ENCODE data around the gene RMDN2. TPM values are rescaled to one million over a fixed set of nuclear protein-coding genes. Genes with fewer than 3 reads are reported as not detected.
"Not testable (repeated sequence)": the region's sequence is repeated elsewhere in the genome, so short reads cannot be mapped to it uniquely, and the experiment has no call there.

RMDN2 gene
- total and polyA plus RNA-seq, 8 donors, result 2.4 to 6.6 (median 3.7) TPM

GRCh38 chr2:38013158-38013752 is 88.2 kb downstream of the RMDN2 start:
- 63 to 66% methylated on average over 3 of the region's 3 CpGs for WGBS, 2 donors
- Histone ChIP-seq H3K27me3 (no peaks in the 10 kb centered on the region), H3K4me1 (no peaks in the 10 kb centered on the region), H3K4me3 (no peak overlapping the region), H3K36me3 (no peaks in the 10 kb centered on the region), H3K9me3 (no peaks in the 10 kb centered on the region), H3K27ac (no peak overlapping the region)
- no peak for TF ChIP-seq CTCF (IDR thresholded peaks at IDR 0.05)
- FAIRE-seq (no peak), ATAC-seq (no peak), DNase-seq (no peak)
- intact Hi-C loops (cut with DNase I), result no loop called here

- no peak overlapping the region for H3K4me3 ChIP-seq
- no peaks in the 10 kb centered on the region for H3K36me3 ChIP-seq
- H3K27ac ChIP-seq, result no peak overlapping the region
- no peak for DNase-seq
- ATAC-seq, result peak in 1 of 4 donors; percentile 53
- 89 to 91% methylated on average over 1 of the region's 1 CpG for WGBS, 2 donors
- H3K4me1 ChIP-seq, result no peaks in the 10 kb centered on the region
- FAIRE-seq, result no peak
- intact Hi-C loops (cut with DNase I), result no loop called here
- H3K27me3 ChIP-seq, result no peaks in the 10 kb centered on the region
- TF ChIP-seq CTCF (IDR thresholded peaks at IDR 0.05), result no peak
- no peaks in the 10 kb centered on the region for H3K9me3 ChIP-seq
Measured at GRCh38 chr2:38016219-38016618, 91.1 kb downstream of the RMDN2 start.

- TF ChIP-seq CTCF (IDR thresholded peaks at IDR 0.05), result no peak
- intact Hi-C loops (cut with DNase I), result no loop called here
- no peak for FAIRE-seq
- no peak for ATAC-seq
- 92 to 93% methylated on average over 7 of the region's 7 CpGs for WGBS, 2 donors
- no peak for DNase-seq
- Histone ChIP-seq H3K4me3 (no peak overlapping the region), H3K27ac (no peak overlapping the region), H3K9me3 (no peaks in the 10 kb centered on the region), H3K4me1 (no peaks in the 10 kb centered on the region), H3K36me3 (no peaks in the 10 kb centered on the region), H3K27me3 (no peaks in the 10 kb centered on the region)
Measured at GRCh38 chr2:38017836-38018235, 92.7 kb downstream of the RMDN2 start.

- H3K4me1 ChIP-seq; H3K27ac ChIP-seq; H3K4me3 ChIP-seq; FAIRE-seq; H3K27me3 ChIP-seq; H3K36me3 ChIP-seq; intact Hi-C loops (cut with DNase I); H3K9me3 ChIP-seq; ATAC-seq: not testable (repeated sequence)
- 96 to 97% methylated on average over 32 to 33 of the region's 33 CpGs for WGBS, 2 donors
- DNase-seq, result peak in 2 of 6 donors; percentile 19 to 57
Measured at GRCh38 chr2:38020359-38021069, 95.4 kb downstream of the RMDN2 start.

- Histone ChIP-seq H3K9me3 (no peaks in the 10 kb centered on the region), H3K4me3 (no peak overlapping the region), H3K27ac (no peak overlapping the region), H3K27me3 (no peaks in the 10 kb centered on the region), H3K4me1 (no peaks in the 10 kb centered on the region), H3K36me3 (no peaks in the 10 kb centered on the region)
- FAIRE-seq, result no peak
- ATAC-seq, result no peak
- WGBS, 2 donors, result 87 to 92% methylated on average over 9 of the region's 9 CpGs
- no peak for TF ChIP-seq CTCF (IDR thresholded peaks at IDR 0.05)
- intact Hi-C loops (cut with DNase I), result no loop called here
- no peak for DNase-seq
Measured at GRCh38 chr2:38021589-38021988, 96.5 kb downstream of the RMDN2 start.
